NCI-H69 (cell line): ENCODE data around the gene ATPAF1.

ENCODE experiments used
- DNase-seq: peaks from one replicate; lab custom pipeline; 2025; lab: John Stamatoyannopoulos, UW

The ATPAF1 gene

DNA sequence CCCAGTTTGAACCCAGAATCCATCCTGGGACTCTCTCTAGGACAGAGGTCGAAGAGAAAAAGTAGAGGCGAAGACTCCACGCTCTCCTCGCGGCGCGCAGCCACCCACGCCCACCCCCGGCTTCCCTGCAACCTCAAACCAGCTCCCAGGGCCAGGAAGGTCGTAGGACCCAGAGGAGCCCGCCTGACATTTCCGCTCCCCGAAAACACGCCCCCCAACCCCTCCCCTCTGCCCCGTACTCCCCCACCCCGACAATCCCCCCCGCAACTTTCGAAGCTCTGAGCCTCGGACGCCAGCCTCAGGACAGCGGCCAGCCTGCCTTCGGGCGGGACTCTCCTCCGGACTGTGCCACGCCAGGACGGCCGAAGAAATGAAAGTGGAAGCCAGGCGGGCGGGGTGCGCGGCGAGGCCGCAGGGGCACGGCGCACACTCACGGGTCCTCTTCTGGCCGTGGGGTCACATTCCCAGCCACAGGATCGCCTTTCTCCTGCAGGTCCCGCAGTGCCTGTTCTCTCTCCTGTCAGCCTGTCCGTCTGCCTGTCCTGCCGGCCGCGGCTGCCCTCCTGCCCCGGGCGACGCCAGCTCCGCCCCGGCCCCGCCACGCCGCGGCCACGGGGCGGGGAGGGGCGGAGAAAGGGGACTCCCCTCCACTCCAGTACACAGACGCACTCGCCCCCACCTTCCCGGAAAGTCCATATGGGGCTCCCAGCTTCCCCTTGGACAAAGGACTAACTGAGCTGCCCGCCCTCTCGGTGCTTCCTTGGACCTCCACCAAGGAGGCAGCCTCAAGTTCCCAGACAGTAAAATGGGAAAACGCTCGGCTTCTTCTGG lies 51.7 kb downstream of the ATPAF1 start, which contains the start of gene MOB3C:
Gene MOB3C, minus strand, starts transcription at position 535 of the 831 bp plus-strand sequence. CDS start 3,490 bp downstream, outside the sequence.
- peak; percentile 52 for DNase-seq

DNA sequence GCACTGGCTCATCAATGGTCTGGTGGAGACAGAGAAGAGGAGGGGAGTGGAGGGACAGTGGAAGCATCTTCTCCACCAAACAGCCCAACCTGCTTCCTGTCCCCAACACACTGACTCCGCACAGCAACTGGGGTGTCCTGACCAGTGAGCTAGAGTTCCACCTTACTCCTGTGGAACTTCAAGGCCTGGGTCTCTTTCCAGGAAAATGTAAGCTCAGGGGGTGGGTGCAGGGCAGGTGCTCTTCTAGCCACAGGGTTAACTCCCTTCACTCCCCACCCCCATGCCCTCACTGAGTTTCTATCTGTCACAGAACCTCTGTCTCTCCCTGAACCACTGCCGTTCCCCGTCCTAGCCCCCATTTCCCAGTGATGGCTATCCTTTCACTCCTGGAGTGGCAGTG lies 52.4 kb downstream of the ATPAF1 start:
- no peak for DNase-seq

- DNase-seq: no peak
Observed at GRCh38 chr1:46615088-46615487, 53.1 kb downstream of the ATPAF1 start.

DNA sequence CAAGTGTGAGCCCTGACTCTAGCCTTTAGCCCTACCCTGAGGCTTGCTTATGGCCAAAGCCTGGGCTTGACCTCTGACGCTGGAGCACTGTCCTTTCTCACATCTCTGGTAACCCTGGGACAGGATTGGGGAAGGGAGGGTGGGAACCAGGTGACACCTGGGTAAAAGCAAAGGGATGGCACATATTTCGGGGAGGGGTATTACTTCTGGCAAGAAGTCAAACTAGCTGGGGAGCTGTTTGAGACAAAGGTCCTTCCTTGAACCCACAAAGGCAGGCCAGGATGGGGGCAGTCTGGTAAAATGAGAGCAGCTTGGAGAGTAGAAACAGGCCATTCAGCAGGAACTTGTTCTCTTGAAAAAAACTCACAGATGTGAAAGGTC lies 53.6 kb downstream of the ATPAF1 start:
- DNase-seq: no peak

DNA sequence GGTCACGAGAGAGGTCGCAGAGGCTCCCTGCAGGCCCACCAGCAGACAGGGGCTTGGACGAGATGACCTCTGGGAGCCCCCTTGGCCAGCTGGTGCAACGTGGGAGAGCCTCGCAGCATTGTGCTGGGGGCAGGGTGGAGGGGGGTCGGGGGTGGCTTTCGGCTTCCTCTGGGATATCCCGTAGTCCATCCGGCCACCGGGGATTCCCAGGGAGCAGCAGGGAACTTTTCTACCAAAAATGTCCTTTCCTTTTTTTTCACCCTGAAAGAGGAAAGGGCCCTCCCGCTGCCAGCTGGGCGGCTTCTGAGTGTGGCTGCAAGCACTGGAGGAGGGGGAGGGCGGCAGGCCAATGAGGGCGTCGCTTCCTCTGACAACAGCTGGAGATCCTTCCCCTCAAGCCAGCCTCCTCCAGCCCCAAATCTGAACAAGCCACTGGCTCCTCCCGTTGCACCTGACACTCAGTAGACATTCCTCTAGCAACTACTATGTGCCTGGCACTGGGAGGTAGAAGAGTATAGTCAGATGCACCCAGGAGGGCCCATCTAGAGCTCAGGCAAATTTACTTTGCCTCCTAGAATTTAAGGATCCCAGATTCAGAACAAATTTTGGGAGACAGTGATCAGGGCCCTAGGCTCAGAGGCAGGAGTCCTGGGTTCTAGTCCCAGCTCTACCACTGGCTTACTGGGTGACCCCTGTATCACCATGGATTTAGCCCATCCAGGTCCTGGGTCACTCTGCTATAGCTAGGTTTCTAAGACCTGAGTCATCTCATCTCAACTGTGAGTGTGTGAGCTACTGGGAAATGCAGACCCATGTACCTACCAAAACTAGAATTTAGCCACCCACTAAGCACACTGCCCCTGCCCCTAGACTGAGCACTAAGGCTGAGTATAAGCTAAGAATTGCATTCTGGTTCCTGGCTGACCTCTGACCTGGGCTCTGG lies 54.2 kb downstream of the ATPAF1 start:
- peak; percentile 71 for DNase-seq

DNA sequence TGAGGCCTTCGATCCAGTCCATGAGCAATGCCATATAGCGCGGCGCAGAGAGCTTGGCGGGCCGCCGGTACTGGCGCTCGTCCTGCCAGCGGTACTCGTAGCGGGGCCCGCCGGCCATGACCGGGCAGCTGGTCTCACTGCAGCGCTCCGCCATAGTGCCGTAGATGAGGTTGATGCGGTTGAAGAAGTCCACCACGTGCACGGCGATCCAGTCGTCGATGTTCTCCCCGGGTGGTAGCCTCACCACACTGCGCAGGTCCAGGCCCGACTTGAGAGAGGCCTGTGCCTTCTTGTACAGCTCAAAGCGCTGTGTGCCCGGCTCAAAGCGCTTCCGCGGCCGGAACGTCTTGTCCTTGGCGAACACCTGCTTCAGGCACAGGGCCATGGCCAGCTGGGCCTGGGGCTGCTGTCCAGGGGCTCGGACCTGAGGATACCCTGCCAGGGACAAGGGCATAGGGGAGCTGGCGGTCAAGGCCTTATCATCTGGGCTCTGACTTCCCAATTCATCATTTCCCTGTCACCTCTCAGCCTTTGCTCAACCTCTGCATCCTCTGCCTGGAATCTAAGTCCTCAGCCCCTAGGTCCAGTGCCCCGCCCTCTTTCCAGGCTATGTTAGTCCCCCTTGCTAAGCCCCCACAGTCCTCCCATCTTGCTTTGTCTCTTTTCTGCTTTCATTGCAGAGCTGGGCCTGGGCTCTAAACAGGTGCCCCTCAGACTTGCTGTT lies 55.1 kb downstream of the ATPAF1 start:
- DNase-seq: no peak

DNA sequence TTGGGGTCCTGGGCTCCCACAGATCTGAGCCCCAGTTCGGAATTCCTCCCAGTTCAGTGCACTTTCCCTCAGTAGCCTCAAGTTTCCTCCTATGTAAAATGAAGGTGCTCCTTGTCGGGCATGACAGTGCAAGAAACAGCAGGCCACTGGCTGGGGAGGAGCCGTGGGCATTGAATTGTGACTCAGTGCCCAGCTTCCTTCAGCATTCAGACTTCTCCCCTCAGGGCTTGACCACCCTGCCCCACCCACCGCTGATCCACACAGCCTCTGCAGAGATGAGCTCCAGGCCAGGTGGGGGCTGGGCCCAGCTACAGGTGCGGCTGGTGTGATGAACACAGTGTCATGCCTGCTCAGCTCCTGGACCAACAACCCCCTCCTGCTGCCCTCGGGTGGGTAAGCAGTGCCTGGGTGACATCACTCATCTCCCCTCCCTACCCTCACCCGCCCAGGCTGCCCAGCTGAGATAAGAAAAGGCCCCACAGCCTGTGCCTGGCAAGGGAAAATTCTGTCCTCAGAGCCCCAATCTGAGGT lies 56.4 kb downstream of the ATPAF1 start:
- peak; percentile 78 for DNase-seq

DNA sequence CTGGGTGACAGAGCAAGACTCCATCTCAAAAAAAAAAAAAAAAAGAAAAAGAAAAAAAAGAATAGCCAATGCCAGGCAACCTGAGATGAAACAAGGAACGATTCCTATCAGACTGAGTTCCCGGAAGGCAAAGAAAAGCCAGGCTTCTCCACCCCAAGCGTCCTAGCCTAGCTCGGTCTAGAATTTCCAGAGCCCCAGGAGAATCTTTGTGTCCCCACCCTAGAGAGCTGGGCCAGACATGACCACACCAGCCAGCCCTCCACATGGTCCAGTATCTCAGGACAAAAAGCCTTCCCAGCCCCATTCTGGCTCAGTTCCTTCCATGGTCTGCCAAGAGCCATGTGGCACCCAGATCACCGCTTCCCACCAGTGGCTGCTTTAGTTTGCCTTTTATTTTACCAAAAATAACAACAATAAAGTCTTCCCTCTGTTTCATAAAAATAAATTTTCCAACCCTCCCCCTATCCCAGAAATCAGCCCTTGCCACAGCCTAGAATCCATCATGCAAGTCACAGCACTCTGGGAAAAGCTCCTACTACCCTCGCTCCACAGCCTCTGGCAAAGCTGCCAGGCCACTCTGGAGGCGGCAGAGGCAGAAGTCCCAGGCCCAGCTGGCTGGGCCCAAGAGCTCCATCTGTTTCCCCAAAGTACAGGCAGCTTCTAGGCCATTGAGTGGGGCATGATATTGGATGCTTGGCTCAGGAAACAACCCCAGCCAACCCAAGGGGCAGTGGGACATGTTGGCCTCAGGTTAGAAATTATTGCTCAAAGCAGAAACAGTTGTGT lies 60.6 kb downstream of the ATPAF1 start:
- no peak for DNase-seq

GRCh38 chr1:46606255-46606965 lies 61.8 kb downstream of the ATPAF1 start:
- no peak for DNase-seq

DNA sequence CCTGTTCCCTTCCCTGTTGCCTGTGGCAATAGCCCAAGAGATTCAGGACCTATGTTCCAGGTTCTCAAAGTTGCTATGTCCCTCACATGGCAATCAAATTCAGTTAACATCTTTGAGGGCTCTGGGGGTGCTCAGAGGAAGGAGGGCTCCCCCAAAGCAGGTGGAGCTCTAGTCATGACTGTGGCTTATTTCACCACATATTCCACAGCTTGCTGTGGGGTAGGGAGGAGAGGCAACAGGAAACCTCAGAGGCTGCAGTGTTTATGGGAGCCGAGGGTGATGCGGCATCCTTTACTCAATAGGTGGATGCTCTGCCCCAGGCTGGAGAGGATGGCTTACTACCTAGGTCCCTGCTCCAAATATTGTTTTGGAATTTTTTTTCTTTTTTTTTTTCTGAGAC lies 62.9 kb downstream of the ATPAF1 start:
- DNase-seq: no peak

- peak; percentile 95 for DNase-seq
Observed at GRCh38 chr1:46603858-46604549, 64.2 kb downstream of the ATPAF1 start, which contains the start of gene MKNK1. Gene MKNK1, minus strand, starts transcription at chr1:46604268. Its CDS starts 20,941 bp downstream, at chr1:46583327.

GRCh38 chr1:46603481-46603857 lies 64.7 kb downstream of the ATPAF1 start:
- DNase-seq: no peak

- no peak for DNase-seq
Observed at GRCh38 chr1:46601257-46602007, 66.7 kb downstream of the ATPAF1 start.

DNA sequence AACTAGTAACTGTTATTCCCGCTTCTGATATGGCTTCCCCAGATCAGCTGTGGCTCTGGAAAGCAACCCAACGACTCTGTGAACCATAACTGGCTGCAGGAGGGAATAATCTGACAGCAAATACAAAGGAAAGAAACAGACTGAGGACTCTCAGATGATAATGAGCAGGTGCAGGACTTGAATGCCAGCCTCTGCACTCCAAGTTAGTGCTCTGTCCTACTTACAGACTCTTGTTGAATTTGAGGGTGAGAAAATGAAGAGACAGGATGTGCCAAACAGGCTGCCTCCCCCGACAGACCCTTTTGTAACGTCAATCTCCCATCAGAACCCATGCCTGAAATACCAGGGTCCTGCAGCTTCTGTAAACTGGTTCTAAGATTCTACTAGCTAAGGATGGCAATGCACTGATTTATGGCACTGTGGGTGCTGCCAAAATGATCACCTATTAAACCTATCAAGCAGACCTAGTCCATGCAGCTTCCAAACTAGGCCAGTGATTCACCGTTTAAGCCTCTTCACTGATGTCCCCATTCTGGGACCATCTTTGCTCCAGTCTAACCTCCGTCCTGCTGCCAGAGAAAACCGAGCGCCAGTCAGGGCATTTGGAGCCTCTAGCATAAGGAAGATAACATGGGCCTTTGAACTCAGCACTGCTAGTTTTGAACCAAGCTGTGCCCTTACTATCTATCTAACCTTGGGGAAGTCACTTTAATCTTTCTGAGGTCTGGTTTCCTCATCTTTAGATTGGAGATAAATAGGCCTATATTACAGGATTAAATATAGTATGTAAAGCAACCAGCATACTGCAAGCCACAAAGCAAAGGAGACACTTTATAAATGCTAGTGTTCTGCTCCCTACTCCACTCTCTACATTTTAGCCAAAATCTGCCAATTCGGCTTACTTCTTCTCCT lies 68.8 kb downstream of the ATPAF1 start:
- DNase-seq: no peak

GRCh38 chr1:46596846-46597245 lies 71.3 kb downstream of the ATPAF1 start:
- no peak for DNase-seq

GRCh38 chr1:46596036-46596435 lies 72.1 kb downstream of the ATPAF1 start:
- no peak for DNase-seq

GRCh38 chr1:46595127-46595526 lies 73.0 kb downstream of the ATPAF1 start:
- no peak for DNase-seq

DNA sequence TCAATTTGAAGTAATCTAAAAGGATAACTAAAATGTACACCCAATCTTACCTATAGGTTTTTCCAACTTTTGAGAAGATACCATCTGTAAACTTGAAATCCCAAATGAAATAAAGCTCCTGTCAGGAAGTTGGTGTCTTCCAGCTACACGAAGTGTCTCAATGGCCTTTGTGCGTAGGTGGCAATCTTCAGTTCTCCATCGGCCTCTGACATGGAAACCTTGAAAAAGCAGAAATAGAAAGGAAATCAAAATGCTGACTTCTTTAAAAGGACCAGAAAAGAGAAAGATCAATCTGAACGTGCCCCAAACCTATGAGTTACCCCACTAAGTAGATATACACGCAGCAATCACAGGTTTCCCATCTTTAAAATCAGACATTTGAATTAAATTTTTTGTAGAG lies 74.1 kb downstream of the ATPAF1 start:
- no peak for DNase-seq
